HepG2 (cell line): ENCODE data around the gene CDX1. TPM values are rescaled to one million over a fixed set of nuclear protein-coding genes. Genes with fewer than 3 reads are reported as not detected.

Experiments
- AGO1 ChIP-seq: fragments of 200-400 bp; formaldehyde crosslinking; IDR thresholded peaks from 2 replicates; pipeline ENCODE4 v1.6.1; 2017; ENCODE audit warnings: mild to moderate bottlenecking, low read depth, low read length, moderate library complexity; ENCODE audit not compliant: poor library complexity, severe bottlenecking
- FOXO1 ChIP-seq: sonication (generic); formaldehyde crosslinking; IDR thresholded peaks from 2 replicates; pipeline ENCODE4 v1.4.0; 2020; ENCODE audit warnings: missing genetic modification reagents
- JDP2 ChIP-seq: sonication (generic); formaldehyde crosslinking; IDR thresholded peaks from 2 replicates; pipeline ENCODE4 v1.8.1; 2022; ENCODE audit warnings: missing genetic modification reagents, borderline replicate concordance
- JUND ChIP-seq: sonication (generic); formaldehyde crosslinking; IDR thresholded peaks from 2 replicates; pipeline ENCODE4 v1.8.0; 2022; ENCODE audit warnings: mild to moderate bottlenecking, missing genetic modification reagents
- SALL2 ChIP-seq: sonication (generic); formaldehyde crosslinking; IDR thresholded peaks from 2 replicates; pipeline ENCODE4 v1.8.1; 2023; ENCODE audit warnings: mild to moderate bottlenecking, missing genetic modification reagents, inconsistent platforms
- TCF7 ChIP-seq: sonication (generic); IDR thresholded peaks from 2 replicates; pipeline ENCODE4 v1.6.1; 2016; ENCODE audit warnings: antibody characterized with exemption, low read depth
- TCF7L2 ChIP-seq: IDR thresholded peaks from 2 replicates; pipeline ENCODE4 v1.6.1; 2011; ENCODE audit warnings: mild to moderate bottlenecking, low read depth, low read length, moderate library complexity
- YY1 ChIP-seq: IDR thresholded peaks from 2 replicates; pipeline ENCODE4 v1.6.1; 2011; ENCODE audit warnings: low read length, low read depth, moderate library complexity, mild to moderate bottlenecking; ENCODE audit not compliant: insufficient read depth, insufficient replicate concordance
- ZNF557 ChIP-seq: sonication (generic); formaldehyde crosslinking; IDR thresholded peaks from 2 replicates; pipeline ENCODE4 v1.4.0; 2020; ENCODE audit warnings: missing genetic modification reagents
- ZNF567 ChIP-seq: sonication (generic); formaldehyde crosslinking; IDR thresholded peaks from 2 replicates; pipeline ENCODE4 v1.8.1; 2023; ENCODE audit warnings: mild to moderate bottlenecking, missing genetic modification reagents, borderline replicate concordance
- ZNF607 ChIP-seq: sonication (generic); formaldehyde crosslinking; IDR thresholded peaks from 2 replicates; pipeline ENCODE4 v1.5.1; 2020; ENCODE audit warnings: missing genetic modification reagents, mild to moderate bottlenecking, borderline replicate concordance
- polyA plus RNA-seq, 8 experiments: library from polyadenylated mRNA; depleted of rRNA in 3 of 8; stranded (reverse) in 7 of 8; unstranded in 1 of 8; fragments of >200 nt; fragmentation: Illumina TruSeq in 4 of 8; extraction: Trizol in 4 of 8; gene quantifications; 2 replicates each; pipeline versions ENCODE4 v1.2.1 to v1.2.3, GENCODE V29; 2011 to 2016; ENCODE audit warnings: low read depth in 4 of 8, missing spikeins in 1 of 8, mixed read lengths in 1 of 8; ENCODE audit not compliant: insufficient read depth in 1 of 8
- total RNA-seq, 5 experiments: library from RNA; depleted of rRNA; stranded (reverse); fragments of >200 nt; fragmentation: Illumina TruSeq; extraction: Trizol; gene quantifications; 2 replicates each; pipeline ENCODE4 v1.2.3, GENCODE V29; 2016; ENCODE audit warnings: low read depth in 1 of 5
- TF ChIP-seq, protein P1 (sequence below): sonication (generic); formaldehyde crosslinking; IDR thresholded peaks from 2 replicates; pipeline ENCODE4 v1.4.0; 2020; ENCODE audit warnings: missing genetic modification reagents, borderline replicate concordance
- TF ChIP-seq, protein P2 (sequence below): sonication (generic); formaldehyde crosslinking; IDR thresholded peaks from 2 replicates; pipeline ENCODE4 v1.5.0; 2020; ENCODE audit warnings: mild to moderate bottlenecking, low read depth, missing genetic modification reagents, borderline replicate concordance
- TF ChIP-seq, protein P3 (sequence below): fragments of 450-650 bp; IDR thresholded peaks from 2 replicates; pipeline ENCODE4 v1.6.1; 2016
- TF ChIP-seq, protein P4 (sequence below): sonication (generic); formaldehyde crosslinking; IDR thresholded peaks from 2 replicates; pipeline ENCODE4 v1.8.0; 2022; ENCODE audit warnings: low read depth, missing genetic modification reagents
- TF ChIP-seq, protein P5 (sequence below), 2 experiments: sonication (generic) in 1 of 2; formaldehyde crosslinking in 1 of 2; IDR thresholded peaks; 2 replicates each; pipeline versions ENCODE4 v1.5.1 to v1.6.1; 2011 to 2020; ENCODE audit warnings: borderline replicate concordance in 1 of 2, low read depth in 1 of 2, low read length in 1 of 2, mild to moderate bottlenecking in 1 of 2, missing genetic modification reagents in 1 of 2, moderate library complexity in 1 of 2

The CDX1 gene
- total and polyA plus RNA-seq, 2 of the 13 experiments (the other 11 are each of a cell fraction or from before 2014, with no cell fraction given), result not detected

DNA sequence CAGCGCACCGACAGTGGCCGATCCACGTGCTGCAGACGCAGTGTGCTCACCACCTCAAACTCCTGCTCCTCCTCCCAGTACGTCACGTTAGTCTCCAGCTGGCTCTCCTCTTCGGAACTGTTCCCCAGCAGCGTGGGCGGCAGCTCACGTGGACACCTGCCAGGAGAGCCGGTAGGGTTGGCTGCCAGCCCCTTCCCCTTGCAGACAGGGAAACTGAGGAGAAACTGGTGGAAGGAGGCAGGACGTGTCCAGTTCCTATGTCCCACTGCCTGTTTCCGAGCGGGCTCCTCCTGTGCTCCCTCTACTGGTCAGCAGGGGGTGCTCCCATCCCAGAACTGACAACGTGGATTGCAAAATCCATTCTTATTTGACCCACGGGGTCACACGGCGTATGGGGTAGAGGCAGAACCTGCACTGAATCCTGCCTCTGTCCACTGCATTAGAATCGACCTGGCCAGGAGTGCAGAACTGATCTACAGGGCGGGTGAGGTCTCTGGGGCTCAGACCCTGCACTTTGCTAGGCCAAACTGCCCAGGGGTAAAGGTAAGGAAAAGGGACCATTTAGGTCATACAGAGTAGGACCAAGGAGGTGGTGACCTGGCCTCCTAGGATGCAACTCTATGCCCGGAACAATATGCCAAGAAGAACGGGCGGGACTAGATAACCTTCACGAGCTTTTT, 36.6 kb upstream of the CDX1 start (continued):
- TF ChIP-seq, protein P1, sequence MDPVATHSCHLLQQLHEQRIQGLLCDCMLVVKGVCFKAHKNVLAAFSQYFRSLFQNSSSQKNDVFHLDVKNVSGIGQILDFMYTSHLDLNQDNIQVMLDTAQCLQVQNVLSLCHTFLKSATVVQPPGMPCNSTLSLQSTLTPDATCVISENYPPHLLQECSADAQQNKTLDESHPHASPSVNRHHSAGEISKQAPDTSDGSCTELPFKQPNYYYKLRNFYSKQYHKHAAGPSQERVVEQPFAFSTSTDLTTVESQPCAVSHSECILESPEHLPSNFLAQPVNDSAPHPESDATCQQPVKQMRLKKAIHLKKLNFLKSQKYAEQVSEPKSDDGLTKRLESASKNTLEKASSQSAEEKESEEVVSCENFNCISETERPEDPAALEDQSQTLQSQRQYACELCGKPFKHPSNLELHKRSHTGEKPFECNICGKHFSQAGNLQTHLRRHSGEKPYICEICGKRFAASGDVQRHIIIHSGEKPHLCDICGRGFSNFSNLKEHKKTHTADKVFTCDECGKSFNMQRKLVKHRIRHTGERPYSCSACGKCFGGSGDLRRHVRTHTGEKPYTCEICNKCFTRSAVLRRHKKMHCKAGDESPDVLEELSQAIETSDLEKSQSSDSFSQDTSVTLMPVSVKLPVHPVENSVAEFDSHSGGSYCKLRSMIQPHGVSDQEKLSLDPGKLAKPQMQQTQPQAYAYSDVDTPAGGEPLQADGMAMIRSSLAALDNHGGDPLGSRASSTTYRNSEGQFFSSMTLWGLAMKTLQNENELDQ (CRISPR knock-in tag), result no peak
- TF ChIP-seq FOXO1 (CRISPR knock-in tag), result no peak
- TF ChIP-seq, protein P2, sequence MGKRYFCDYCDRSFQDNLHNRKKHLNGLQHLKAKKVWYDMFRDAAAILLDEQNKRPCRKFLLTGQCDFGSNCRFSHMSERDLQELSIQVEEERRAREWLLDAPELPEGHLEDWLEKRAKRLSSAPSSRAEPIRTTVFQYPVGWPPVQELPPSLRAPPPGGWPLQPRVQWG (CRISPR knock-in tag), result no peak
- TF ChIP-seq, protein P3, sequence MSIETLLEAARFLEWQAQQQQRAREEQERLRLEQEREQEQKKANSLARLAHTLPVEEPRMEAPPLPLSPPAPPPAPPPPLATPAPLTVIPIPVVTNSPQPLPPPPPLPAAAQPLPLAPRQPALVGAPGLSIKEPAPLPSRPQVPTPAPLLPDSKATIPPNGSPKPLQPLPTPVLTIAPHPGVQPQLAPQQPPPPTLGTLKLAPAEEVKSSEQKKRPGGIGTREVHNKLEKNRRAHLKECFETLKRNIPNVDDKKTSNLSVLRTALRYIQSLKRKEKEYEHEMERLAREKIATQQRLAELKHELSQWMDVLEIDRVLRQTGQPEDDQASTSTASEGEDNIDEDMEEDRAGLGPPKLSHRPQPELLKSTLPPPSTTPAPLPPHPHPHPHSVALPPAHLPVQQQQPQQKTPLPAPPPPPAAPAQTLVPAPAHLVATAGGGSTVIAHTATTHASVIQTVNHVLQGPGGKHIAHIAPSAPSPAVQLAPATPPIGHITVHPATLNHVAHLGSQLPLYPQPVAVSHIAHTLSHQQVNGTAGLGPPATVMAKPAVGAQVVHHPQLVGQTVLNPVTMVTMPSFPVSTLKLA, result no peak
- TF ChIP-seq, protein P4, sequence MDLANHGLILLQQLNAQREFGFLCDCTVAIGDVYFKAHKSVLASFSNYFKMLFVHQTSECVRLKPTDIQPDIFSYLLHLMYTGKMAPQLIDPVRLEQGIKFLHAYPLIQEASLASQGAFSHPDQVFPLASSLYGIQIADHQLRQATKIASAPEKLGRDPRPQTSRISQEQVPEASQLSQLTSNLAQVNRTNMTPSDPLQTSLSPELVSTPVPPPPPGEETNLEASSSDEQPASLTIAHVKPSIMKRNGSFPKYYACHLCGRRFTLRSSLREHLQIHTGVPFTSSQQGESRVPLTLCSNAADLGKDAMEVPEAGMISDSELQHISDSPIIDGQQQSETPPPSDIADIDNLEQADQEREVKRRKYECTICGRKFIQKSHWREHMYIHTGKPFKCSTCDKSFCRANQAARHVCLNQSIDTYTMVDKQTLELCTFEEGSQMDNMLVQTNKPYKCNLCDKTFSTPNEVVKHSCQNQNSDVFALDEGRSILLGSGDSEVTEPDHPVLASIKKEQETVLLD, result no peak
- no peak for TF ChIP-seq AGO1
- TF ChIP-seq YY1, result peak; percentile 46
- no peak for TF ChIP-seq TCF7
- no peak for TF ChIP-seq ZNF557 (CRISPR knock-in tag)
- no peak for TF ChIP-seq JUND (CRISPR knock-in tag)
- TF ChIP-seq SALL2 (CRISPR knock-in tag), result no peak
- no peak for TF ChIP-seq JDP2 (CRISPR knock-in tag)
- 0 out of 2 replicates have a peak, but pooled peaks have one; percentile 31 for TF ChIP-seq ZNF567
- TF ChIP-seq TCF7L2, result no peak
- TF ChIP-seq, protein P5, sequence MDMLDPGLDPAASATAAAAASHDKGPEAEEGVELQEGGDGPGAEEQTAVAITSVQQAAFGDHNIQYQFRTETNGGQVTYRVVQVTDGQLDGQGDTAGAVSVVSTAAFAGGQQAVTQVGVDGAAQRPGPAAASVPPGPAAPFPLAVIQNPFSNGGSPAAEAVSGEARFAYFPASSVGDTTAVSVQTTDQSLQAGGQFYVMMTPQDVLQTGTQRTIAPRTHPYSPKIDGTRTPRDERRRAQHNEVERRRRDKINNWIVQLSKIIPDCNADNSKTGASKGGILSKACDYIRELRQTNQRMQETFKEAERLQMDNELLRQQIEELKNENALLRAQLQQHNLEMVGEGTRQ (IDR thresholded peaks at IDR 0.05; ENCODE audit: low read depth, low read length), result no peak
- TF ChIP-seq, protein P5 (CRISPR knock-in tag; IDR thresholded peaks at IDR 0.05; ENCODE audit: borderline replicate concordance), result no peak
- no peak for TF ChIP-seq ZNF607 (CRISPR knock-in tag)
